Measurements from ENCODE around the gene CIB4. TPM values are rescaled to one million over a fixed set of nuclear protein-coding genes. Genes with fewer than 3 reads are reported as not detected.

The CIB4 gene
- total and polyA plus RNA-seq, 2 of the 13 experiments (the other 11 are each of a cell fraction or from before 2014, with no cell fraction given) = not detected

GRCh38 chr2:26561918-26562810 is 79.0 kb downstream of the CIB4 start (continued):
- no peak for TF ChIP-seq PAXIP1 (CRISPR knock-in tag; conservative IDR thresholded peaks at IDR 0.05)
- no peak for TF ChIP-seq ZNF879 (CRISPR knock-in tag; IDR thresholded peaks at IDR 0.05)
- TF ChIP-seq HMGA1 (CRISPR knock-in tag; conservative IDR thresholded peaks at IDR 0.05) = no peak
- peak; percentile 69 for TF ChIP-seq TEAD3 (CRISPR knock-in tag; optimal IDR thresholded peaks at IDR 0.05; ENCODE audit: borderline replicate concordance)
- 0 out of 2 replicates have a peak, but pooled peaks have one; percentile 33 for TF ChIP-seq ZNF607 (CRISPR knock-in tag; IDR thresholded peaks at IDR 0.05; ENCODE audit: borderline replicate concordance)
- no peak for TF ChIP-seq MTF1 (CRISPR knock-in tag; IDR thresholded peaks at IDR 0.05)
- peak; percentile 23; the same call in 1 of the 2 replicates for TF ChIP-seq ZNF556 (CRISPR knock-in tag; IDR thresholded peaks at IDR 0.05; ENCODE audit: borderline replicate concordance)
- peak; percentile 40 for TF ChIP-seq HNRNPLL (IDR thresholded peaks at IDR 0.05; ENCODE audit: low read depth, low read length, poor library complexity, severe bottlenecking)
- TF ChIP-seq ATF4 (CRISPR knock-in tag; IDR thresholded peaks at IDR 0.05) = no peak
- TF ChIP-seq ZNF235 (CRISPR knock-in tag; IDR thresholded peaks at IDR 0.05; ENCODE audit: borderline replicate concordance) = 0 out of 2 replicates have a peak, but pooled peaks have one; percentile 25
- no peak for TF ChIP-seq ZC3H4 (CRISPR knock-in tag; IDR thresholded peaks at IDR 0.05; ENCODE audit: borderline replicate concordance)
- TF ChIP-seq CHCHD3 (CRISPR knock-in tag; IDR thresholded peaks at IDR 0.05) = peak; percentile 33; the same call in 1 of the 2 replicates
- TF ChIP-seq MAF1 (CRISPR knock-in tag; IDR thresholded peaks at IDR 0.05; ENCODE audit: borderline replicate concordance) = 0 out of 2 replicates have a peak, but pooled peaks have one; percentile 48
- TF ChIP-seq IRF9 (CRISPR knock-in tag; IDR thresholded peaks at IDR 0.05; ENCODE audit: borderline replicate concordance) = peak; percentile 69; the same call in 1 of the 2 replicates
- TF ChIP-seq ARNTL (CRISPR knock-in tag; IDR thresholded peaks at IDR 0.05) = no peak
- 0 out of 2 replicates have a peak, but pooled peaks have one; percentile 17 for TF ChIP-seq FOXM1 (CRISPR knock-in tag; IDR thresholded peaks at IDR 0.05)
- TF ChIP-seq FOXA1 (IDR thresholded peaks at IDR 0.05) = no peak
- peak; percentile 92 for TF ChIP-seq FOXA1 (CRISPR knock-in tag; IDR thresholded peaks at IDR 0.05)
- TF ChIP-seq POGK (CRISPR knock-in tag; conservative IDR thresholded peaks at IDR 0.05) = no peak
- 0 out of 2 replicates have a peak, but pooled peaks have one; percentile 65 for TF ChIP-seq ZNF441 (CRISPR knock-in tag; IDR thresholded peaks at IDR 0.05; ENCODE audit: borderline replicate concordance)
- no peak for TF ChIP-seq ZNF484 (CRISPR knock-in tag; IDR thresholded peaks at IDR 0.05; ENCODE audit: borderline replicate concordance, low read depth)
- TF ChIP-seq ETV6 (CRISPR knock-in tag; conservative IDR thresholded peaks at IDR 0.05) = peak; percentile 25; the same call in 1 of the 2 replicates

Measured in HepG2 (cell line).